ENCODE results near the gene TBC1D10A. TPM values are rescaled to one million over a fixed set of nuclear protein-coding genes. Genes with fewer than 3 reads are reported as not detected.

Gene TBC1D10A
- total RNA-seq, 1 donor: 29.8 TPM

DNA sequence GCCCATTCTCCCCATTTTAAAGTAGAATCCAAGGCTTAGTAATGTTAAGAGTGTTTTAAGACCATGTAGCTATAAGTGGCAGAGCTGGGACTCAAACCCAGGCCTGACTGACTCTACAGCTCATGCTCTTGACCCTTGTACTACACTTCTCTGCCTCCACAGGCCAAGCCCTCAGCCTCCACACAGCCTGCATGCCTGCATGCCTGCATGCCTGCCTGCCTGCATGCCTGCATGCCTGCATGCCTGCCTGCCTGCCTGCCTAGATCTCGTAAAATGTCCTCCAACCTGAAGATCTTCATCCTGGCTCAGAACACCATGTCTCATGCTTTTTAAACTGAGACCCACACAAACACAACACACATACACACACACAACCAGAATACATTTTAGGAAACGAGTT is 18.6 kb downstream of the TBC1D10A start:
- DNase-seq (ENCODE audit: low read depth): no peak
- TF ChIP-seq, protein P1, sequence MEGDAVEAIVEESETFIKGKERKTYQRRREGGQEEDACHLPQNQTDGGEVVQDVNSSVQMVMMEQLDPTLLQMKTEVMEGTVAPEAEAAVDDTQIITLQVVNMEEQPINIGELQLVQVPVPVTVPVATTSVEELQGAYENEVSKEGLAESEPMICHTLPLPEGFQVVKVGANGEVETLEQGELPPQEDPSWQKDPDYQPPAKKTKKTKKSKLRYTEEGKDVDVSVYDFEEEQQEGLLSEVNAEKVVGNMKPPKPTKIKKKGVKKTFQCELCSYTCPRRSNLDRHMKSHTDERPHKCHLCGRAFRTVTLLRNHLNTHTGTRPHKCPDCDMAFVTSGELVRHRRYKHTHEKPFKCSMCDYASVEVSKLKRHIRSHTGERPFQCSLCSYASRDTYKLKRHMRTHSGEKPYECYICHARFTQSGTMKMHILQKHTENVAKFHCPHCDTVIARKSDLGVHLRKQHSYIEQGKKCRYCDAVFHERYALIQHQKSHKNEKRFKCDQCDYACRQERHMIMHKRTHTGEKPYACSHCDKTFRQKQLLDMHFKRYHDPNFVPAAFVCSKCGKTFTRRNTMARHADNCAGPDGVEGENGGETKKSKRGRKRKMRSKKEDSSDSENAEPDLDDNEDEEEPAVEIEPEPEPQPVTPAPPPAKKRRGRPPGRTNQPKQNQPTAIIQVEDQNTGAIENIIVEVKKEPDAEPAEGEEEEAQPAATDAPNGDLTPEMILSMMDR (IDR thresholded peaks at IDR 0.05; ENCODE audit: insufficient read depth, low read depth, low read length): no peak
- H3K4me3 ChIP-seq (ENCODE audit: low read depth, low read length): no peak overlapping the region

DNA sequence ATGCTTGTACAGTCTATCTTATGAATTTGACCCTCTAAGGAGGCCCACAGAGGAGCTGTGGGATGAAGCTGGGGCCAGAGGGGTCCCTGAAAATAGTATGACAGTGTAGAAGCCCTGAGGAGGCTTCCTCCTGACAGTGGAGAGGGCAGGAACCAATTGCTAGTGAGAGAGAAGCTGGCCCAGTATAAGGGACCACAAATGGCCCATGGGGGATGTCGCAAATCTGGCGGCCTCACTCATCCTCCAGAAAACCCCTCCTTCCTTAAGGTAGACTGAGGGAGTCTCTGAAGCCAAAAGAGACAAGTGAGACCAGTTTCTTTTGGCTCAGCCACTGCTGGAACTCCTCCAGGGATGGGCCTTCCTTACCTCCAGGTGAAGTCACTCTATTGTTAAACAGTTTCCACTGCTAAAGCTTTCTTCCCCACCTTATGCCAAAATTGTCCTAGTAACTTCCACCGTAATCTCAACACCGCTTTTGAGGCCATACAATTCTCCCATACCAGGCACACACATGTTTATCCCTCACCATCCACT is 19.6 kb downstream of the TBC1D10A start:
- DNase-seq (ENCODE audit: low read depth): no peak
- H3K4me3 ChIP-seq (ENCODE audit: low read depth, low read length): no peak overlapping the region
- TF ChIP-seq, protein P1 (IDR thresholded peaks at IDR 0.05; ENCODE audit: insufficient read depth, low read depth, low read length): no peak

DNA sequence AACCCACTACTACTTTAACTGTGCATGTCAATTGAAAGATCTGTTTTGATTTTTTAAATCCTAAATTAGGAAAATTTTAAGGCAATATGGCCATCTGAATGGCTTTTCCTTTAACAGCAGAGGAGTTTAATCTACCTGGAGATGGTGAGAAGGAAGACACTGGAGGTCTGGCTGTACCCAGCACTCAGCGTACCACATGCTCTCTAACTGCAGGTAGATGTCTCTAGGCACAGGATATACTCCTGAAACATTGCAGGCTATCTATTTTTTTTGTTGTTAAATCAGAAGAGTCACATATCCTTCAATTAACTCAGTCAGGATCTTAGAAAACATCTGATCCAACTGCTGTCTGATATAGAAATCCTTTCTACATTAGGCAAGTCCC is 20.1 kb downstream of the TBC1D10A start:
- DNase-seq (ENCODE audit: low read depth): no peak
- H3K4me3 ChIP-seq (ENCODE audit: low read depth, low read length): no peak overlapping the region
- TF ChIP-seq, protein P1 (IDR thresholded peaks at IDR 0.05; ENCODE audit: insufficient read depth, low read depth, low read length): no peak

DNA sequence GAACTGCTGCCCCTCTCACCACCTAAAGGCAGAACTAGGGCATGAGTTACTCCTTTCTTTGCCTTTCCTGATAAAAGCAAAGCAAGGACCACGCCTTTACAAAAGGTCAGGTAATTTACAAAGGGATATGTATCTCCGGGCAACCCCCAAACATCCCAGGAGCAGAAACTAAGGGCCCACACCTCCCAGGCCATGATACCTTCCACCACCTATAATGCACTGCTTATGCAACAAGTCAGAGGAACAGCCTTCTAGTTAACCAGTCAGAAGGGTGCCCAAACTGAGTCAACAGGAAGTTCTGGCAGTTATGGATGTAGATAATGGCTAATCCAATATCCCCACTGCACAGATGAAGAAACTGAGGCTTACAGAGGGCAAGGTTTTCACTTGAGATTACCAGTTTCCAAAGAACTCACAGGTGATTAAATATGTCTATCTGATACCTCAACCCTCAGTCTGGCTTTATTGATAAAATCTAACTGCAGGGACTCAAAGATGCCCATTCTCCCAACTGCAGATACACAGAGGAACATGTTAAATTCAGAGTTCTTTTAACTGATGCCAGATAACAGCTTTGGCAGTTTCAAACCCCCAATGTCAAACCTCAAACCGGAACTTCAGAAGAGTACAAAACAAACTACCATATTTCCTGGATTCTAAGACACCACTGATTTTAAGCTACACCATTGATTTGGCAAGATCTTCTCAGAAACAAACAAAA is 20.7 kb downstream of the TBC1D10A start:
- TF ChIP-seq, protein P1 (IDR thresholded peaks at IDR 0.05; ENCODE audit: insufficient read depth, low read depth, low read length): no peak
- DNase-seq (ENCODE audit: low read depth): peak; percentile 53

DNA sequence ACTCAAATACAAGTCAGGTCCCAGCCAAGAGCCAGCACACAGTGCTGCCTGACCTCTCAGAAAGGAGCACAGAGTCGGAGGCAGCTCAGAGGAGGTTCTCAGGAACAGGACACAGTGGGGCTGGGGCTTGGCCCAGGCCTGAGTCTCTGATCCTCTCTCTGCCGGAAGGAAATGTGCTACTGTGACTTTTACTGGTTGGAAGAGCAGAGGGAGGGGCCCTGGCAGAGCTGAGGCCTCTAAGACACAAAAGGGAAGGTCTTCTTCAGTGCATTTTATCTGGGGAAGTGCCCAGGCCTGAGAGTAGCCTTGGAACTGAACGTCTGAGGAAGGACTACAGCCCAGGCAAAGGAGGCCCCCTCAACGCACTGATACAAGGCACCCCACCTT is 21.2 kb downstream of the TBC1D10A start:
- peak; percentile 56 for DNase-seq (ENCODE audit: low read depth)
- TF ChIP-seq, protein P1 (IDR thresholded peaks at IDR 0.05; ENCODE audit: insufficient read depth, low read depth, low read length): no peak
- no peak overlapping the region for H3K4me3 ChIP-seq (ENCODE audit: low read depth, low read length)

More for the DNA sequence above, 20.7 kb downstream of the TBC1D10A start:
- no peak overlapping the region for H3K4me3 ChIP-seq (ENCODE audit: low read depth, low read length)

DNA sequence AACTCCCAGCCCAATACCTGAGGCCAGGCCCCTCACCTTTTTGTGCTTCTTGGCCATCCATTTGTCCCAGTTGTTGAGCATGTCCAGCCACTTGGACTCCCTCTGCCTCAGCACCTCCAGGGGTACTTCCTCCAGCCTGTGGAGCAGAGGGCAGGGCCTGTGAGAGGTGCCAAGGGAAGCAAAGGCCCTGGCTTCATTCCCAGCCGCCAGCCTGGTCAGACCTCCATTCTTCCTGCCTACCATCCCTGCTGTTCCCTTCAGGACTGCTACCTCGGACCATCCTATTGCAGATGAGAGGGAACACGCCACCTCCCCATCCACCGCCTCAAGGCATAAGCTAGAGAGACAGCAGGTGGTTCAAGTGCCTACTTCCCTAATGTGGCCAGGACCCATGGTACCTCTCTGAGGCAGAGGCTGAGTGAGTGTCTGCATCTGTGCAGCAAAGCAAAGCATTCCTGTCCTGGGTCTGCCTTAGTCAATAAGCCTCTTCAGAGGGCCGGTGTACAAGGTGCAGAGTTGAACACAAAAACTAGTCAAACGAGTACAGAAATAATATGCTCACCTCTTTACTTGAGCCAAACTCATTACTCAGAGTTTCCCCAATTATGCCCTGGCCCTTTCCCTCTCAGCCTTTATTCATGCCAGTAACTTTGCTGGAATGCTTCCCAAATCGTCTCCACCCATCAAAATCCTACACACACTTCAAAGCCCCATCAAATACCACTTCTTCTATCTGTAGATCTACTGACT is 22.1 kb downstream of the TBC1D10A start:
- TF ChIP-seq, protein P1 (IDR thresholded peaks at IDR 0.05; ENCODE audit: insufficient read depth, low read depth, low read length): no peak
- H3K4me3 ChIP-seq (ENCODE audit: low read depth, low read length): no peak overlapping the region
- DNase-seq (ENCODE audit: low read depth): no peak

Measured in fibroblast of villous mesenchyme (primary cell).